Measurements from ENCODE around the gene LRRC59.

DNA sequence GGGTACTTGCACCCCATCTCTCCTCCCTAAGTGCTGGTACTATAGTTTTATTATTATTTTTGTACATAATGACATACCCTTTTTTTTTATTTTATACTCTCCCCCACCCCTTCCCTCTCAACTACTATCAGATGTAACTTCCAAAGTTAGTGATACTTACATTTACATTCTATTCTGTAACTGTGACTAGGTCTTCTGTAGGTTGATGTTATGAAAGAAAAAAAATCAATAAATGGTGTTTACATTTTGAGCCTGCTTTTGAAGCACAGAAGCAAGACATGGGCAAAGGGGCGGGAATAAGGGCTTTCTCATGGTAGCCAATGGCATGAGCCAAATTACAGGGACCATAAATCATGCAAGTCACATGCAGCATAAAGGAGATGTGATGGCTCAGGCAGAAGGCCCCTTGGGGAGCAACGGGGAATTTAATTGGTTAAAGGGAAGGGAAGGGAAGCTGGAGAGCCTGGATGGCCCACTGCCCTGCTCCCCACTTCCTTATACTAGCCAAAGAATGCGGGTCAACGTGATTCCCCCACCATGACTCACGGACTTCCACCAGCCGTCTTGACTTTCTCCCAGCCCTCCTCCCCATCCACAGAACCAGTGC is 26.3 kb upstream of the LRRC59 start:
- TF ChIP-seq, protein P1, sequence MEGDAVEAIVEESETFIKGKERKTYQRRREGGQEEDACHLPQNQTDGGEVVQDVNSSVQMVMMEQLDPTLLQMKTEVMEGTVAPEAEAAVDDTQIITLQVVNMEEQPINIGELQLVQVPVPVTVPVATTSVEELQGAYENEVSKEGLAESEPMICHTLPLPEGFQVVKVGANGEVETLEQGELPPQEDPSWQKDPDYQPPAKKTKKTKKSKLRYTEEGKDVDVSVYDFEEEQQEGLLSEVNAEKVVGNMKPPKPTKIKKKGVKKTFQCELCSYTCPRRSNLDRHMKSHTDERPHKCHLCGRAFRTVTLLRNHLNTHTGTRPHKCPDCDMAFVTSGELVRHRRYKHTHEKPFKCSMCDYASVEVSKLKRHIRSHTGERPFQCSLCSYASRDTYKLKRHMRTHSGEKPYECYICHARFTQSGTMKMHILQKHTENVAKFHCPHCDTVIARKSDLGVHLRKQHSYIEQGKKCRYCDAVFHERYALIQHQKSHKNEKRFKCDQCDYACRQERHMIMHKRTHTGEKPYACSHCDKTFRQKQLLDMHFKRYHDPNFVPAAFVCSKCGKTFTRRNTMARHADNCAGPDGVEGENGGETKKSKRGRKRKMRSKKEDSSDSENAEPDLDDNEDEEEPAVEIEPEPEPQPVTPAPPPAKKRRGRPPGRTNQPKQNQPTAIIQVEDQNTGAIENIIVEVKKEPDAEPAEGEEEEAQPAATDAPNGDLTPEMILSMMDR (IDR thresholded peaks at IDR 0.05): no peak
- no peak for TF ChIP-seq POLR2A (IDR thresholded peaks at IDR 0.05)
